HG02852 (cell line): ENCODE data around the gene EFNA4.

Experiments
- ATAC-seq: cut with Tn5 transposase; IDR thresholded peaks from one replicate; pipeline ENCODE4 v1.9.1; 2021; ENCODE audit warnings: mild to moderate bottlenecking, moderate library complexity; ENCODE audit not compliant: unreplicated experiment

EFNA4 gene

DNA sequence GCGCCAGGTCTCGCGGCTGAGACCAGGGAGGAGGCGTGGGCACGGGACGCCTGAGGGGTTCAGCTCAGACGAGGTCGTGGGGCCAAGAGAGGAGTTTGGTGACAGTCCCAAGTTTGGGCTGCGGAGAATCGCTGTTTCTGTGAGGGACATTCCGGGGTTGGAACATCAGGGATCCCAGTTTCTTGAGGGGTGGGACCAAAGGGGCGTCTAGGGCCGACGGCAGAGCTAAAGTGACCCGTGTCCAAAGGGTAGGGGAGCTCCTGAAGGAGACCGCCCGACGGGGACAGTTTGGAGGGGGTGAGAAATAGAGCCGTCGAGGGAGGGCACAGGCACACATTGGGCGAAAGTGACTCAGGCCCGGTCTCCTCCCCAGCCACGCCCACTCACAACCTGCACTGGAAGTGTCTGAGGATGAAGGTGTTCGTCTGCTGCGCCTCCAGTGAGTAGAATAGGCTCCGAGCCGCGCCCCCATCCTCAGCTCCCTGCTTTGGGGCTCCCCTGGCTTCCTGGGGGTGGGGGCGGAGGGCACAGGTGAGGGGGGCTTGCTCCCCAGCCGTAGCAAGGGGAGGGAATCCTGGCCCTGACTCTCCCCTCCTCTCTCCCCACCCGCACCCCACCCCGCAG is 22.1 kb downstream of the EFNA4 start:
- ATAC-seq: no peak

DNA sequence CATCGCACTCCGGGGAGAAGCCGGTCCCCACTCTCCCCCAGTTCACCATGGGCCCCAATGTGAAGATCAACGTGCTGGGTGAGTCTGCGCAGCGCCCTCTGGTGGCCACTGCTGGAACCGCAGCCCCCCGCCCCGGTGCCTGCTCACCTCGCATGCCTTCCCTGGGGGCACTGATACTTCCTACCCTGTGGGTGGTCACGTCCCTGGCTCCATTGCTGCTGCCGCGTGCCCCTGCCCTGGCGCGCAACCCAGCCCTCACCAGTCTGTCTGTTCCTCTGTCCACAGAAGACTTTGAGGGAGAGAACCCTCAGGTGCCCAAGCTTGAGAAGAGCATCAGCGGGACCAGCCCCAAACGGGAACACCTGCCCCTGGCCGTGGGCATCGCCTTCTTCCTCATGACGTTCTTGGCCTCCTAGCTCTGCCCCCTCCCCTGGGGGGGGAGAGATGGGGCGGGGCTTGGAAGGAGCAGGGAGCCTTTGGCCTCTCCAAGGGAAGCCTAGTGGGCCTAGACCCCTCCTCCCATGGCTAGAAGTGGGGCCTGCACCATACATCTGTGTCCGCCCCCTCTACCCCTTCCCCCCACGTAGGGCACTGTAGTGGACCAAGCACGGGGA is 22.7 kb downstream of the EFNA4 start:
- no peak for ATAC-seq

DNA sequence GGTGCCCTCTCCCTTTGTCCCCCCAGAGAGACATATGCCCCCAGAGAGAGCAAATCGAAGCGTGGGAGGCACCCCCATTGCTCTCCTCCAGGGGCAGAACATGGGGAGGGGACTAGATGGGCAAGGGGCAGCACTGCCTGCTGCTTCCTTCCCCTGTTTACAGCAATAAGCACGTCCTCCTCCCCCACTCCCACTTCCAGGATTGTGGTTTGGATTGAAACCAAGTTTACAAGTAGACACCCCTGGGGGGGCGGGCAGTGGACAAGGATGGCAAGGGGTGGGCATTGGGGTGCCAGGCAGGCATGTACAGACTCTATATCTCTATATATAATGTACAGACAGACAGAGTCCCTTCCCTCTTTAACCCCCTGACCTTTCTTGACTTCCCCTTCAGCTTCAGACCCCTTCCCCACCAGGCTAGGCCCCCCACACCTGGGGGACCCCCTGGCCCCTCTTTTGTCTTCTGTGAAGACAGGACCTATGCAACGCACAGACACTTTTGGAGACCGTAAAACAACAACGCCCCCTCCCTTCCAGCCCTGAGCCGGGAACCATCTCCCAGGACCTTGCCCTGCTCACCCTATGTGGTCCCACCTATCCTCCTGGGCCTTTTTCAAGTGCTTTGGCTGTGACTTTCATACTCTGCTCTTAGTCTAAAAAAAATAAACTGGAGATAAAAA is 23.5 kb downstream of the EFNA4 start:
- ATAC-seq: no peak

DNA sequence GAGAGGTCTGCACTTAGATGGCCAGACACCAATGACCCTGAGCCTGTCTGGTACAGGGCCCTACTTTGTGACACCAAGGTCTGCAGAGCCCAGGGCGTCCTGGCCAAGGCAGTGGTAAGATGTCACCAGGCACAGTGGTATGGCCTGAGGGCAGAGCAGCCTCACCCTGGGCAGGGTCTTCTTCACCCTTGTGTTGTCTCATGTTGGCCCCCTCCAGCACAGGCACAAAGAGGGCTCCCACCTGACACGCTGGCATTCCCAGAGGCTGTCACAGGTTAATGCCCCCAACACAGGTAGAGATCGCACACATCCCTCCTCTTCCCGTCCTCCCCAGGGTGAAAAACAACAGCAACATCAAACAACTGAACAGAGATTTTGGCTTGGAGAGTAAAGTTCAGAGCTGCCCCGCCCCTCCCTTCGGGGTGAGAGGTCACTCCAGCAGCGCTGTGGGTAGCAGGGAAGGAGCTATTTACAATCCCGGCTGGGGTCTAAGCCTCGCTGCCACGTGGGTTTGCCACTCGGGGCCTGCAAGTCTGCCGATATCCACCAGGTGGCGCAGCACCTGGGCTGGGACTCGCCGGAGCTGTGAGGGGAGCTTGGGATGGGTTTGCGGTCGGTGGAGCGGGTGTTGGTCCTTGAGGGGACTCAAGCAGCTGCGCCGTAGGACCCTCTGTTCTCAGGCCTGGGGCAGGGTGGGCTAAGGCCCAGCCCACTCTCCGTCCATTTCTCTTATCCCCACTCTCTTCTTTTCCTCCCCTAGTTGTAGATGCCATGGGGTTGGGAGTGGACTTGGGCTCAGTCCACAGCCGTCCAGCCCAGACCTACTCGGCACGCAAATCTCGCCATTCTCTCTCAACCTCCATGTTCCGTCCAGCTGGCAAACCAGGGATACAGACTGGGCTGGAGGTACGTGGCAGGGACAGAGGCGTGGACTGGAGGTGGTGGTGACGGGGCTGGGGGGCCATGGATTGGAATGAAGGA is 27.8 kb downstream of the EFNA4 start:
- ATAC-seq: no peak

DNA sequence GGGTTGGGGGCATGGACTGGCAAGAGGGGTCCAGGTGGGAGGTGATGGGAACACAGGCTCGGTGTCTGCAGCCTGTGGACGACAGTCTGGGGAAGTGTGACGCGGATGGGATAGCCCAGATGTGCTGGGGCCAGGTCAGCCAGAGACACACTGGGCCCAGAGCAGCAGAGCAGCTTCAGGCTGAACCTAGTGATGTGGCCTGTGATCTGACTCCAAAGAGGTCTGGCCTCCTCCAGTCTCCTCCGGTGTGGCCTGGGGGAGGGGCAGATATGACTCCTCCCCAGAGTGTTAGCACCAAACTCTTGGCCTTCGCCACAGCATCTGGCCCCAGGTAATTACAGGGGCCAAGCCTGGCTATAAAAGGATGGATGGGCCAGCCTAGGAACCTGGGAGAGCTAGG is 28.6 kb downstream of the EFNA4 start:
- ATAC-seq: no peak

DNA sequence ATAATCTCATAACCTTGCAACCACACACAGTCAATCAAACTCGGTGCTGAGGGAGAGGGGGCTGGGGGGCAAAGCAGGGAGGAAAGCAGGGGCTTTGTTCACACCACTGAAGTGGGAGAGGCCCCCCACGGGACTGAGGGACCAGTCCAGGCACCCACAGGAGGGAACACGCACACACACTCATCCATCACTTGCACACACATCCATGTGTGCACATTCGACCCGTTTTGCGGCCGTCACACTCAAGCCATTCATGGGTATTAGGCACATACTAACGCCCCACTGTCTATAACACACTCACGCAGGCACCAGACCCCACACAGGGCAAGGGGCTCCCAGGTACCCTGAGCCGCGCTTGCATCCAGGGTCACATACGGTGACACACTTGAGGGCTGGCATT is 29.1 kb downstream of the EFNA4 start:
- ATAC-seq: no peak

DNA sequence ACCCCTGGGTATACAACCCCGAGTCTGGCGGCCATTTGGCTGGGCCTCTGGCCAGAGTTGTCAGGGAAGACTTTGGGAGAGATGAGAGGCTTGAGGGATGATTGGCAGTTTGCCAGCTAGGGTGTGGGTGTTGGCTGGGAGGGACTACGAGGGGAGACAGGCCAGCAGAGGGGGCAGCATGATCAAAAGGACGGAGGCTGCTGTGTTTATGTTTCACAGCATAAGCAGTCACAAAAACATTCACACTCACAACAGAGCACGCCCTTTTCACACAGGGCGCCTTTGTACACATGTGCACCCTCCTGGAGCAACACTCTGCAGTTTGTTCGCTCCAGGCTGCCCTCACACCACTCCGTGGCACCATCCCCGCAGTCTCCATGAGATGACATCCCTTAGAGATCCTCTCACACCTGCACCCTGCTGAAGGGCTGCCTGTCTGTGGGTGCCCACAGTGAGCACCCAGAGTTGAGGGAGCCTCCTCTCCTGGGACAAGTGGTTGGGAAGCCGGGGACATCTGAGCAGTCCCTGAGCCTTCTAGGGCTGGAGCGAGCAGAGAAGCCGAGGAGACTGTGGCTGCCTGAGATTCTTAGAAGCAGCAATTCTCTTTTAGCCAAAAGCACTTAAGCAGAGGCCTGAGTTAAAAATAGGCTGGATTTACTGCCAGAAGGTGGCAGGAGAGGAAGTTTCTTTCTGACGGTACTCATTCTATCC is 30.5 kb downstream of the EFNA4 start:
- no peak for ATAC-seq

DNA sequence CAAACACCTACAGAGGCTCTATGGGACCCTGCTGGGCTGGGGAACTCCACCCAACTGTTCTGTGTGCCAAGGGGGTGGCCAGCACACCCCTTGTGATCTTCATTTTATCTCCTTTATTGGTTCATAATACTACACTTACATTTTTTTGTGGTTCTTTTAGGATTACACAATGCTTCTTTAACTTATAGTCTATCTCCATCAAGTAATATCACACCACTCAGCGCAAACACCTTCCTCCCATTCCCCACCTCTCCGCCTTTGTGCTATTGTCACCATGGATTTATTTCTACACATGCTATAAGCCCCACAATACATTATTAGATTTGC is 31.0 kb downstream of the EFNA4 start:
- no peak for ATAC-seq

DNA sequence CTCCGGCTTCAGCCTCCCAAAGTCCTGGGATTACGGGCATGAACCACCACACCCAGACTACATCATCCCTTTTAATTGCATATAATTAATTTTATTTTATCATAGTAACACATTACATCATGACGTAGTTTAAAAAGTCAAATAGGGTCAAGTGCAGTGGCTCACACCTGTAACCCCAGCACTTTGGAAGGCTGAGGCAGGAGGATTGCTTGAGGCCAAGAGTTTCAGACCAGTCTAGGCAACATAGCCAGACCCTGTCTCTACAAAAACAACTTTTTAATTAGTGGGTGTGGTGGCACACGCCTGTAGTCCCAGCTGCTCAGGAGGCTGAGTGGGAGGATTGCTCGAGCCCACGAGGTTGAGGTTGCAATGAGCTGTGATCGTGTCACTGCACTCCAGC is 35.8 kb downstream of the EFNA4 start:
- ATAC-seq: no peak

DNA sequence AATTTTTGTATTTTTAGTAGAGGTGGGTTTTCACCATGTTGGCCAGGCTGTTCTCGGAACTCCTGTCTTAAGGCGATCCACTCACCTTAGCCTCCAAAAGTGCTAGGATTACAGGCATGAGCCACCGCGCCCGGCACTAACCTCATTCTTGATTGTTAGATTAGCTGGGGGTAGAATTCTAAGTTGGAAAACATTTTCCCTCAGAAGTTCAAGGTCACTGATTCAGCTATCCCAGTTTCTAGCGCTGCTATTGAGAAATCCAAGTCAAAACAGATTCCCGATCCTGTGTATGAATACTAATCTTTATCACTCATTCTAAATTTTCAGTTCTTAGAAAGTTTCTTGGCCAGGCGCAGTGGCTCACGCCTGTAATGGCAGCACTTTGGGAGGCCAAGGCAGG is 39.8 kb downstream of the EFNA4 start:
- ATAC-seq: no peak

DNA sequence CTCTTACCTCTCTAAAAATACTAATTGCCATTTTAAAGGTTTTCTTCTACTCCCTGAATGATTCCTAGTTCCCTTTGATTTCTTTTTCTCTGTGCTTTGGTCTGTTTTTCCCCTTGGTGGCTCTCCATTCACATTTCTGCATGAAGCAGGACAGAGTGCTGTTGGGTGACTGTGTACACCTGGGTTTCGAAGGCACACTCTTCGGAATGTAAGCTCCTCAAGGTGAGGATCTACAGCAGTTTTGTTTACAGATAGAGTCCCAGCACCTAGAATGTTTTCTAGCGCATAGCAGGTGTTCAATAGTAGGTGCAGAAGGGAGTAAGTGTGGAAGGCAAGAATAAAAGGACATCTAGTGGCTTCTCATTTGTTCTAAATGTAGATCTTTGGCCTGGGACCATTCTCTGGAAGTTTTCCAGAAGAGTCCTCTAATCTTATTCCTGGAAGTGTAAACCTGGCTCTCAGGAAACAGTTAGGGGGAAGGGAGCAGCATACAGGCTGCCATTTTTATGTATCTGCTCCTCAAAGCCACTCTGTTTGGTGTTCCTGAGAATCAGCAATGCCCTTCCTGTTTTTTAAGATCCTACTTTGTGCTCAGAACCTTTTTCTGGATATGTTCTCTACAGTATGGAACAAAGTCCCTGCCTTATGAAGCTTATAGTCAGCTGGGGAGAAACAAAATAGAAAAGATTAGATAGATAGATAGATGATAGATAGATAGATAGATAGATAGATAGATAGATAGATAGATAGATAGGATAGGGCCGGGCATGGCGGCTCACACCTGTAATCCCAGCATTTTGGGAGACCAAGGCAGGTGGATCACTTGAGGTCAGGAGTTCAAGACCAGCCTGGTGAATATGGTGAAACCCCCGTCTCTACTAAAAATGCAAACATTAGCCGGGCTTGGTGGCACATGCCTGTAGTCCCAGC is 41.3 kb downstream of the EFNA4 start:
- ATAC-seq: no peak

DNA sequence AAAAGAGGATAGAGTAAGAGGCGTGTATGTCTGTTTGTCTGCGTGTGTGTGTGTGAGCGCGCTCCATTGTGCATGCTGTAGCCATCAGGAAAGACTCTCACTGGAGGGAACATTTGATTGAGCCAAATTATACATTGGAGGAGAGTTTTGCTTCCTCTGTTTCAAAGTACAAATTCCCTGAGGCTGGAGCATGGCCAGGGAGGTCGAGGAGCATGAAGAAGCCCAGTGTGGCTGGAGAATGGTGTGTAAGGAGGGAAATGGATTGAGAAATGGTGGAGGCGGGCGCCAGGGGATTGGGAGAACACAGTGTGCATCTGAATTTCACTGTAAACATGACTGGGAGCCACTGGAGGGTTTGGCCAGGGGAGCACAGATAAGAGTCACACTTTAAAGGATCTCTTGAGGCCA is 42.1 kb downstream of the EFNA4 start:
- no peak for ATAC-seq

DNA sequence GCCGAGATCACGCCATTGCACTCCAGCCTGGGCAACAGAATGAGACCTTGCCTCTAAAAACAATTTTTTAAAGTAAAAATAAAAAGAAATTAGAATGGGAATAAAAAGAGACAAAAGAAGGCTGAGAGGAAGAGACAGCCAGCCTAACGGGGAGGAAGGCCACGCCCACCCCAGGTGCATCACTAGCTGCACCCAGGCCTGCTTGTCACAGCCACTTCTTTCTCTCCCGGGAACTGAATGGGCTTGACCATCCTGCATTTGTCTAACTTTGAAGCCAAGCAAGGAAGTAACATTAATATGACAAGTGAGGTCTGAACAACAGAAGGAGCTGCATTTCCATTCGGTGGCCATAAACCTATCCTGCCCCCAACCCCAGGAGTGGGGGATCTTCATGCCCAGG is 43.3 kb downstream of the EFNA4 start:
- no peak for ATAC-seq

DNA sequence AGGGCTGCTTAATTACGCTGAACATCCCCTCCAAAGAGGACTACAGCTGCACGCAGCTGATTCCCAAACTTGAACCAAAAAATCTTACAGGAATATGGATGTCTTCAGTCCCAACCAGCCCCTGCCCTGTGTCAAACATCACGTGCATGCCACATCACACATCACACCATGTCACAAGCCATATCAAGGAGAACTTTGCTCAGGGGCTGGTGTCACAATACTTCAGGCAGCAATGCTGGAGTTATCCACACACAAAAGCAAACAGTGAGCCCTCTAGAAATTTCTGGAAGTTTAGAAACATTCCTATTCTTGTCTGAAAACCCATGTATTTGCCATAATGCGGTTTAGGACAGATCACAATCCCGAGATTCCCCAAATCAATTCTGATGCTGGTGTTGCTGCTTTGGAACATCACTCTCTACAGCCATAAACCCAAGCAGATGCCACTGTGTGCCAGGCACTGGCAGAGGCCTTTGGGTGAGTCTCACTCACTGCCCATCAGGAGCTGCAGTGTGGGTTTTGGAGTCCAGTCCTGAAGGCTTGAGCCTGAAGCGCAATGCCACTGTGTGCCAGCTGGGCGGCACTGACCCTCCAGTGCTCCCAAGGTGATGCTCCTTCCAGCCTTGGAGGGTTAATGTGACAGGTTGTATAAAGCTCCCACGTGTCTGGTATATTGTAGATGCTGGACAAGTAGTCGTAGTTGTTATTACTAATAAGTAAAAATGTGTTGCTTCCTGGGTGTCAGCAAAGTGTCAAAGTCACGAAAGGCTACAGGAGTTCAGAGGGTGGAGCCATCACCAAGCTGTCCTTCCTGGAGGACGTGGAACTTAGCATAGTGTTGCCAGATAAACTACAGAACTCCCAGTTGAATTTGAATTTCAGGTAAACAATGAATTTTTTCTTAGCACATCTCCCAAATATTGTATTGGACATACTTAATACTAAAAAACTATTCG is 44.0 kb downstream of the EFNA4 start:
- no peak for ATAC-seq

DNA sequence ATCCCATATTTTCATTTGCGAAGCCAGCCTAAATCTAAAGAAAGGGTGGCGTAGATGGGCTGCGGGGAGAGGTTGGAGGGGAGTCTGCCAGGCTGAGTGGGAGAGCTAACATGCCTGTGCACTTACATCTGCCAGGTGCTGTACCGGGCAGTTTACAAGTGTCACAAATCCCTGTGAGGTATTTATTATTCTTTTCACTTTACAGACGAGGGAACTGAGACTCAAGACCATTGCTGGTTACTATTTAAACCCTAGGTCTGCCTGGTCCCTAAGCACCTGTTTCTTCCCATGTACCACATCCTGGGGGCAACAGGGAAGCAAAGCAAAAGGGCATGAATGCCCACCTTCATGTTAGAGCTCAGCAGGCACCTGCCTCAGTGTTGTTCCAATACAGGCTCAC is 44.8 kb downstream of the EFNA4 start:
- ATAC-seq: no peak

DNA sequence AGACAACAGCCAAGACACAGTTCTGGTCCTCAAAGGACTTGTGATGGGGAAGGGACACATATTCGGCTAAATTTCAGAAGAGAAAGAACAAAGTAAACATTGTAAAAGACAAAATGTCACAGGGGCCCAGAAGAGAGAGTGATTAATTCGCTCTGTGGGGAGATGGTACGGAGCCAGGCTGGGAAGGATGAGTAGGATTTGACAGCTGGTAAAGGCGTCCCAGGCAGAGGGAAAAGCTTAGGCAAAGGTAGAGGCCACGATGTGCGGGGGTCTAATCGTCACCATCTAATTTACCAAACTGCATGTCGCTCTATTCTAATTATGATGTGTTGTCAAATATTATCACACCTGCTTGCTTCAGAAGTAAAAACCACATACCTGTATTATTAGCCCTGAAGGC is 46.8 kb downstream of the EFNA4 start:
- ATAC-seq: no peak

DNA sequence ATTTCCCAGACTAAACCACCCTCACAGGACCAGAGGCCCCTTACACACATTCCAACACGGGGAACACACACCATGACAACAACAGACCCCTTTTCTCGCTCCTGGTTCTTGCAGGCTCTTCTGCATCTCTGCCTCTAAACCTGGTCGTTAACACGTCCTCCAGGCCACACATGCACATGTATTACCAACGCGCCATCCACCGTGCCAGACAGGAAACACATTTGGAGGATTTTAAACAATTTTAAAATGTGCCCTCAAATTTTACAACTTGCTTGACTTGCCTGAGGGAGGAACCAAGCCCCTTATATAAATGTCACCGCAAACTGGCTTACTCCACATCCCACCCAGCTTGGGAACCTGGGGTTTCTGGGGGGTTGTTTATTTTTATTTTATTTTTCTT is 47.3 kb downstream of the EFNA4 start:
- no peak for ATAC-seq

DNA sequence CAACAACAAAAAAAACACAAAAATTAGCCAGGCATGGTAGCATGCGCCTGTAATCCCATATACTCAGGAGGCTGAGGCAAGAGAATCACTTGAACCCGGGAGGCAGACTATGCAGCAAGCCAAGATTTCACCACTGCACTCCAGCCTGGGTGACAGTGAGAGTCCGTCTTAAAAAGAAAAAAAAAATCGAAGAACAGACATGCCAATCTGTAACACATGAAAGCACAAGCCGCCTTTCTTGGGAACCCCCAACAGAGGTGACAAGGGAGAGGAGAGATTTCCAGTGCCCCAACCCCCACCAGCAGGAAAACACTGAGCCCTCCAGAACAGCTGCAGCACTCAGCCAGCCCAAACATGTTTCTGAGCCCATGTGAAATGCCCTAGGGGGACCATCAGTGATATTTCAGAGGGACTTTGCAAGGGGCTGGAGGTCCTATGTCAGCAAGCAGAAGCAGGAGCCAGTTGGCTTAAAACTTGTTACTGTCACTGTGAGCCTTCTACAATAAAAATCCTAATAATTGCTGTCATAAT is 50.0 kb downstream of the EFNA4 start:
- no peak for ATAC-seq
